Measurements from ENCODE around the gene TYROBP.
"Not testable (repeated sequence)": the region's sequence is repeated elsewhere in the genome, so short reads cannot be mapped to it uniquely, and the experiment has no call there.

The TYROBP gene

GRCh38 chr19:35908010-35908441 lies at the start of gene TYROBP:
Gene TYROBP (minus strand): TSS chr19:35908295. CDS start chr19:35908228, 67 bp downstream.
- Histone ChIP-seq H3K27ac (peak within 1 kb of the TSS in 20 of 21 experiments; percentile 25 to 88 (median 67)), H3K4me3 (peak within 1 kb of the TSS in 6 of 7 experiments; percentile 7 to 33 (median 28))

GRCh38 chr19:35957411-35957810 lies 49.3 kb upstream of the TYROBP start:
- H3K4me3 ChIP-seq, H3K27ac ChIP-seq: not testable (repeated sequence)

- Histone ChIP-seq H3K27ac (no peak overlapping the region), H3K4me3 (no peak overlapping the region)
These were observed 48.0 kb upstream of the TYROBP start for GRCh38 chr19:35955881-35956634.

GRCh38 chr19:35949131-35949530 lies 41.0 kb upstream of the TYROBP start:
- Histone ChIP-seq H3K27ac (no peak overlapping the region), H3K4me3 (no peak overlapping the region)

GRCh38 chr19:35946203-35946602 lies 38.1 kb upstream of the TYROBP start:
- H3K27ac ChIP-seq = no peak overlapping the region
- H3K4me3 ChIP-seq = no peak overlapping the region

GRCh38 chr19:35945121-35945790 lies 37.2 kb upstream of the TYROBP start:
- no peak overlapping the region for H3K27ac ChIP-seq
- H3K4me3 ChIP-seq = no peak overlapping the region

GRCh38 chr19:35944556-35944955 lies 36.5 kb upstream of the TYROBP start:
- Histone ChIP-seq H3K27ac (no peak overlapping the region), H3K4me3 (no peak overlapping the region)

GRCh38 chr19:35943321-35944301 lies 35.5 kb upstream of the TYROBP start:
- no peak overlapping the region for H3K27ac ChIP-seq
- H3K4me3 ChIP-seq = no peak overlapping the region

GRCh38 chr19:35942235-35942634 lies 34.1 kb upstream of the TYROBP start:
- H3K27ac ChIP-seq = no peak overlapping the region
- H3K4me3 ChIP-seq = no peak overlapping the region

- Histone ChIP-seq H3K4me3 (no peak overlapping the region), H3K27ac (no peak overlapping the region)
These were observed 32.7 kb upstream of the TYROBP start for GRCh38 chr19:35940839-35941238.

GRCh38 chr19:35940078-35940775 lies 32.1 kb upstream of the TYROBP start:
- Histone ChIP-seq H3K27ac (no peak overlapping the region), H3K4me3 (no peak overlapping the region)

- H3K4me3 ChIP-seq = no peak overlapping the region
- no peak overlapping the region for H3K27ac ChIP-seq
These were observed 31.4 kb upstream of the TYROBP start for GRCh38 chr19:35939307-35940077.

GRCh38 chr19:35938282-35939224 lies 30.5 kb upstream of the TYROBP start:
- Histone ChIP-seq H3K27ac (no peak overlapping the region), H3K4me3 (no peak overlapping the region)

- peak overlapping the region; percentile 52 to 80 (median 65) for H3K4me3 ChIP-seq
- H3K27ac ChIP-seq = peak overlapping the region in 11 of 21 experiments; percentile 23 to 89 (median 84)
These were observed 29.5 kb upstream of the TYROBP start for GRCh38 chr19:35937345-35938281.

GRCh38 chr19:35936738-35937268 lies 28.7 kb upstream of the TYROBP start:
- H3K27ac ChIP-seq = peak overlapping the region in 19 of 21 experiments; percentile 36 to 89 (median 80)
- peak overlapping the region; percentile 52 to 80 (median 65) for H3K4me3 ChIP-seq
